EH (cell line): ENCODE data around the gene HOXA3.

Experiments
- DNase-seq: peaks from one replicate; pipeline ENCODE4 v3.0.0-alpha.2; 2015; ENCODE audit warnings: low read depth

Gene HOXA3

DNA sequence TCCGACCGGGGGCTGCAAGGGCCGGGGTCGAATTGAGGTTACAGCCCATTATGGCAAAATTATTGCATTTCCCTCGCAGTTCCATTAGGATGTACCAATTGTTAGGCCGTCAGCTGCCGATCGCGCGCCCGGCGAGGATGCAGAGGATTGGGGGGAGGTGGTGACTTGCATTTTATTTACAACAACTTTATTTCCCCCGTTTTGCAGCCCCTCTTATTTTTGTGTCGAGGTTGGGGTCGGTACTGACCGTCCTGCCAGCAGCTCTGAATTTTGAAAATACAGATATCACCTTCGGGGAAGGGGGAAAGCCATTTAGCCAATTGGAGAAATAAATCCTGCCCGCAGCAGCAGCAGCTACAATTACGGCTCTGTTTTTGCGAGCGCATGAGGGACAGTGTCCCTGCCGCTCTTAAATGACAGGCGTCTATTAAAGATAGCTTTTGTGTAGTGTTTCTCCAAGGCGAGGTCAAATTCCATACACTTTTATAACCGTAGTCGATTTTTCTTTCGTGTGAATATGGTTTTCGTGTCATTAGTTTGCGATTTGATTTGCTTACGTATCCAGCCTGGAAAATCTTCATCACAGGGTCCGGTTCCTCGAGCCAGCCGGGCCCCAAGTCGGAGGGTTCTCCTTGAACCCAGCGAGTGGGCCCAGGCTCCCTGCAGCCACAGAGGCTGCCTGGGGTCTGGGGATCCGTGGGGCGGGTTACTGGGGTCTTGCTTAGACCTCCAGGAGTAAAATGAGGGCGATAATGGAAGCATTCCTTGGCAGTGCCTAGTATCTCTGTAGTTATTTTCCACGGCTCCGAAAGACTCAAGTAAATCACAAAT, 8.2 kb downstream of the HOXA3 start:
- DNase-seq, result no peak

- DNase-seq, result peak; percentile 91
Measured at GRCh38 chr7:27143023-27143949, 9.1 kb downstream of the HOXA3 start, which contains the start of gene HOXA5. Gene HOXA5 (minus strand): TSS chr7:27143681. CDS start chr7:27143607, 74 bp downstream.

GRCh38 chr7:27142580-27143022, 9.8 kb downstream of the HOXA3 start:
- DNase-seq, result no peak

GRCh38 chr7:27141923-27142579, 10.3 kb downstream of the HOXA3 start:
- DNase-seq, result no peak

DNA sequence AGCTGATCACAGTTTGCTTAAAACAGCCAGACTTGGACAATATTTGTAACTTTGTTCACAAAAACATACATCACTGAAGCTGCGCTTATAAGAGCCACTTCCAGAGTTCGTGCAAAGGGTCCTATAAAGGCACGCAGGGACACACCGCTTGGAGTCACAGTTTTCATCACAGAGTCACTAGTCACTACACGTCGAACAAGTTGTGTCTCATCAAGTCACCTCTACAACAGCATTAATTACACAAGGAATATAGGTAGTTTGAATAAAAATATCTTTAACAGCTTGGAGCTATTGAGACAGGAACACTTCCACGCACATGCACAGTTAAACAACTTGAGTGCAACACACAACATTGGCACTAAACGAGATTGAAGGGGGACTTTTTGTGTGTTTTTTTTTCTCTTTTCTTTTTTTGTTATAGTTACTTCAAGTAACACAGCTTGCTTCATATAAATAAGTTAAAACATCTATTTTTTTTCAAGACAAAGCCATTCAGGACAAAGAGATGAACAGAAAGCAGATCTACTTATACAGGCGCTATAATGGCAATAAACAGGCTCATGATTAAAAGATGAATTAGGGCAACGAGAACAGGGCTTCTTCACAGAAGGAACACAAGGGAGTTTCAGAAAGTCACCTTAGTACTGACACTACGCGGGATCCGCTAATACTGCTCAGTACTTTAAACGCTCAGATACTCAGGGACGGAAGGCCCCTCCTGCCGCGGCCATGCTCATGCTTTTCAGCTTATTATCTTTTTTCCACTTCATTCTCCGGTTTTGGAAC, 11.1 kb downstream of the HOXA3 start:
- no peak for DNase-seq

DNA sequence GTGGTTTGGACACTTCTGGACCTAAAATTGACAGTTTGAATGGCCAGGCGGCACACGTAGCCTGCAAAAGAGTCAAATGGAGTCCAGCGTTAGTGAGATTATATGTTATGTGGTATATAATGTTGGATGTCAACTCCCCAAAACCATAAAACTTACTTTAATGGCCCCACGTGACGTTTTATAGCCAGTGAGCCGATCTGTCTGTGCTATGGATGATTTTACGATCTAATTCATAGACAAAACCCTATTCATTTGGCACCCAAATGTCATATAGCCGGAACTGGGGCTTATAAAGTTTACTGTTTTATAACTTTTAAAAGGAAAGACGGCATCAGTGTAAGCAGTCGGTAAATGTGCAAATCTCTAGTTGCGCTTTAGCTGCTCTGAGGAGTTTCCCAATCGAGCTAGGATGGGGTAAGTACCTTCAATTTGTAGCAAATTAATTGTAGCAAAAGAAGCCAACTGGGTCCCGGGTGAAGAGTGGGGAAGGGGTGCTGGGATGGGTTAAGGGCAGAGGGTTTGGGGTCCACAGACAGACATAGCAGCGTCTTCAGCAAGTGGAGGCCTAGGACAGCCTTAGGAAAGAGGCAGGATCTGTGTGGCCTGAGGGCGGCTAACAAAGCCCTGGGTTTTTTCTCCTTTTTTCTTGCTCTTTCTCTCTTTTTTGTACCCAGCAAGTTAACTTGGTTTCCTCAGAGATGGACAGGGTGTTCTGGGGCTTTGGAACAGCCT, 12.1 kb downstream of the HOXA3 start:
- DNase-seq, result no peak

GRCh38 chr7:27139334-27140125, 12.9 kb downstream of the HOXA3 start:
- DNase-seq, result no peak

- DNase-seq, result no peak
Measured at GRCh38 chr7:27138985-27139333, 13.4 kb downstream of the HOXA3 start.

DNA sequence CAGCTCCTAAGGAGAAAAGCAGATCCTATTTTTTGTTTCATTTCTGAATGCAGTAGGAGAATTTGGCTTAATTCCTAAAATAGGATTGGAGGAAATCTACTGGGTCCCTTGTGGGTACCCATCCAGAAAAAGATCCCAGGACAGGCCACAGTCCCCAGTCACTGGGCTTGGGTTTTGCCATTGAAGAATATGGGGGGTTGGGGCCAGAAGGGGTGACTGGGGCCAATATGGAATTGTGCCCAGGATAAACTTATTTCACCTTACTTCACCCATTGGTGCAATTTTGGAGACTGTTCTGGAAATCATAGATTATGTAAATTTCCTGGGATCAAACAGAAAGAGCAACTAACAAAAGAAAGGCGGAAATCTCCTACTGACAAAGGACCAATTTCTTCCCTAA, 13.9 kb downstream of the HOXA3 start:
- no peak for DNase-seq

DNA sequence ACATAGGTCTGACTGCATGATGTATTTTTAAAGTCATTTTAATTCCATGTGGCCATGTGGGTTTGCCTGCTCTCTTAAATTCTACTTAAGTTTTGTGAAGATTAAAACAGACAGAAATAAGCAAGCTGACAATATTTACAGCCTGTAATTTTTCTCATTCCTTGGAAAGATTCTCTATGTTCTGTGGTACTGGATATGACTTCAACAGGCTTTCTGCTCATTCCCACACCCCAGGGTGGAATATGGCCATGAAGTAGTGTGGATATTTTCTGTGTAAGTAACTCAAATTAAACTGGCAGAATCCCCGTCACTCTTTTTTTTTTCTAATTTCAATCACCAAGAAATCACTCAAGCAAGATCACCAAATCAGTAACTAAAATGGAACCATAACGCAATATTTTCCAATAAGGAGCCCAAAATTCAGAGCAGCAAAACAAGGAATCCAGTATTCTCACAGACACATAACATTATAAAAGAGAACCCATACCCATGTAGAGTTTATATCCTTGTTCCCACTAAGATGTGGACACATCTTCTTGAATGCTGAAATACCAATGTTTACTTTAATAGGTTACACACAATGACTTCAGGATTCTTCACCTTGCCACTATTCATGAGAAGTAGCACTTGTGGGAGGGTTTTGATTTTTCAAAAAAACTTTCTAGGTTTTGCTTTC, 14.6 kb downstream of the HOXA3 start:
- no peak for DNase-seq

DNA sequence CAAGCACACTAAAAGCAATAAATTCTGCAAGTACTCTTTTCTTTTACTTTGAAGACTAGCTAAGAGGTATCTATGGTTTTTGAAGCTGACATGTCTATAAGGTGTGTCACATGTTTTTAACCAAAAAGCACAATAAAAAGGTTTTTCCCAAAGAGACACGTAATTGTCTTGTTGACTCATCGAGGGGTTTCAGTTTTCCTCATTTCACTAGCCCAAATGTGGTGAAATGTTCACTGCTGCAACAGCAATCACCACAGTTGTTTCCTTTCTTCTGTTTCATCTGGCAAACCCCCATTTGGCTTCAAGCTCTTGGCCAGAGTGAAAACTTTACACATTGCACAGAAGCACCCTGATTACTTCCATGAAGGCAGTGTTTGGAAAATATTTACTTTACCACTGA, 18.0 kb downstream of the HOXA3 start:
- peak; percentile 84 for DNase-seq

DNA sequence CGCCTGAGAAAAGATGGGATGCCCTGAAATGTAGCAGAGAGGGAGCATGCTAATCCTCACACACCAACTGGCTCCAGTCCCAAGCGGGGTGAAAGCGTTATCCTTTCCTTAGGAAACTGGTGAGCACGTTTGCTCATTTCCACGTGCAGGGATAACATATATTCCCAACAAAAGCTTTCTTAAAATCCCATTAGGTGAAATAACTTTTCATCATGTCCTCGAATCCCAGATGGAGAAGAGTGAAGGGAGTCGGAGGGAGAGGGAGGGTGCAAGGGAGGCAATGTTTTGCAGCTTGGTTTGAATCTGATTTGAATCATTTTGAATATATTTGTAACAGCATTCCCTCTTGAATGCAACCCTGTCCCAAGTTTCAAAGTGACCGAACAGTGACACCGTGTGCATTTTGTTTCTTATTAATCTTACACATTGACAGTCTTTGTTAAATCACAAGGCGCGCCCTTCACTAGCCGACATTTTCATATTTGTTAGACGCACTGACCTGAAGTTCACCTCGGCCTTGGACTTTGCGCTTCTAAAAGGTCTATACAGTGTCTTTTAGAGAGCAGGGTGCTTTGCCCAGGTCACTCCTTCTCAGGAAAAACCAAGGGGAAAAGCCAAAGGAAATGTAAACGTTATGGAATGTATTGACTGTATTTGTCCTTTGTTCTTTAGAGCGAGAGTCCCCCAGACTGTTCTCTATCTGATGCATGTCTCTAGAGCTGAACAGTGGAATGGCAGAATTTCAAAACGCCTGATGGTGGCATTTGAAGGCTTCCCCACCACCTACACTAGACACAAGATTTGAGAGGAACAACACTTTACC, 18.8 kb downstream of the HOXA3 start:
- DNase-seq, result no peak

- DNase-seq, result no peak
Measured at GRCh38 chr7:27132978-27133377, 19.4 kb downstream of the HOXA3 start.

DNA sequence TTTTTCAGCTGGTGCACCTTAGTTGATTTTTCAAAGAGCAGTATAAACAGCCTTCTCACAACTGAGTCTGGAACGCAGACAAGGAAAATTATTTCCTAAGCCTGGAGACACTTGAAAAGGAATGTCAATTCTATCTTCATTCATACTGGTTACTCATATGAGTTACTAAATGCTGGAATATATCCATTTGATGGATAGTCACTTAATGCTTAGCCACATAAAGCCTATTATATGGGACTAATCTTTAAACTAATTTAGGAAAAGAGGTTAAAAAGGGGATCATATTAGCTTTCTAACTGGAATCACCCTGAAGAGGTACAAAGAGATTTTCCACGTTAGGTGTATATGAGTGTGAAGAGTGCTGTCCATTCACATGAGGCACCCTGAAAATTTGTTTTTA, 20.2 kb downstream of the HOXA3 start:
- no peak for DNase-seq

DNA sequence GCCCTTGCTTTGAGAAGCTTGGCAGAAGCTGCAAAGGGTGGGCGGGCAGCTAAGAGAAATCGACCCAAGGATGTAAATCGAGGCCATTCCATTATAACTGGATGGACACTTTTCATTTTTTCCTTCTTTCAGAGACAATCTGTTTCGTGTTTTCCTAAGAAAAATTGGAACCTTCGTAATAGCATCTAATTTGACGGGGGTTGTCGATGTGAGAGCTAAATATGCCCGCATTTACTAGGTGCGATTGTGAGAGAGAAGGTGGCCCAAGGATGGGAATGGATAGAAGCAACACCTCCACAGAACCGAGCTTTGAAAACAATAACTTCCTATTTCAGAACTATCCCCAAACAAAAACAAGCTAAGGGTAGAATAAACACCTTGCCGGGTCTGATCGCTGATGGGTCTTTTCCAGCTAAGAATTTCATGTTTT, 21.0 kb downstream of the HOXA3 start:
- no peak for DNase-seq

GRCh38 chr7:27130540-27131389, 21.6 kb downstream of the HOXA3 start, which contains the start of gene HOXA4:
Gene HOXA4 (minus strand): TSS chr7:27130757. CDS start chr7:27130733, 24 bp downstream.
- DNase-seq, result peak; percentile 90

- DNase-seq, result peak; percentile 49
Measured at GRCh38 chr7:27129729-27130539, 22.4 kb downstream of the HOXA3 start.
